Measurements from ENCODE around the gene EFEMP2.
A peak's percentile ranks its signal among the peaks of the same experiment; 100 is the strongest.

EFEMP2 gene

GRCh38 chr11:65880027-65880426 is 7.4 kb upstream of the EFEMP2 start:
- H3K9me3 ChIP-seq (ENCODE audit: control insufficient read depth, insufficient read depth, low read length) = no peaks in the 10 kb centered on the region
- H3K9me2 ChIP-seq (replicated peaks; ENCODE audit: control insufficient read depth, low read length) = no peaks in the 10 kb centered on the region
- H3K79me2 ChIP-seq (ENCODE audit: control insufficient read depth, low read length) = no peaks in the 10 kb centered on the region
- H3K4me3 ChIP-seq (ENCODE audit: low read length) = no peak overlapping the region
- no peaks in the 10 kb centered on the region for H4K20me1 ChIP-seq (ENCODE audit: control insufficient read depth, insufficient read depth, low read depth, low read length)
- H3K27ac ChIP-seq (ENCODE audit: low read depth, low read length) = no peak overlapping the region
- H3K4me1 ChIP-seq (ENCODE audit: control insufficient read depth, low read length) = peaks cover 8% of the 10 kb centered on the region
- TF ChIP-seq EZH2phosphoT487 (IDR thresholded peaks at IDR 0.05; ENCODE audit: borderline replicate concordance, low read length) = no peak
- no peak for TF ChIP-seq CTCF (IDR thresholded peaks at IDR 0.05; ENCODE audit: low read depth, low read length, poor library complexity, severe bottlenecking)
- H3K4me2 ChIP-seq (ENCODE audit: low read length) = no peak overlapping the region
- no peaks in the 10 kb centered on the region for H3K27me3 ChIP-seq (ENCODE audit: control insufficient read depth, low read length)
- H3K36me3 ChIP-seq (ENCODE audit: control insufficient read depth, low read length) = peaks cover 27% of the 10 kb centered on the region
- H3F3A ChIP-seq (ENCODE audit: control insufficient read depth, insufficient read depth) = no peaks in the 10 kb centered on the region; the same call in 1 of the 2 replicates

- H3K27me3 ChIP-seq (ENCODE audit: control insufficient read depth, low read length) = no peaks in the 10 kb centered on the region
- H3K4me3 ChIP-seq (ENCODE audit: low read length) = no peak within 1 kb of the TSS
- TF ChIP-seq EZH2phosphoT487 (IDR thresholded peaks at IDR 0.05; ENCODE audit: borderline replicate concordance, low read length) = no peak
- no peak for TF ChIP-seq CTCF (IDR thresholded peaks at IDR 0.05; ENCODE audit: low read depth, low read length, poor library complexity, severe bottlenecking)
- no peaks in the 10 kb centered on the region for H3K79me2 ChIP-seq (ENCODE audit: control insufficient read depth, low read length)
- H3F3A ChIP-seq (ENCODE audit: control insufficient read depth, insufficient read depth) = no peaks in the 10 kb centered on the region; the same call in 1 of the 2 replicates
- no peak within 1 kb of the TSS for H3K4me2 ChIP-seq (ENCODE audit: low read length)
- H3K9me2 ChIP-seq (replicated peaks; ENCODE audit: control insufficient read depth, low read length) = no peaks in the 10 kb centered on the region
- H4K20me1 ChIP-seq (ENCODE audit: control insufficient read depth, insufficient read depth, low read depth, low read length) = no peaks in the 10 kb centered on the region
- H3K9me3 ChIP-seq (ENCODE audit: control insufficient read depth, insufficient read depth, low read length) = no peaks in the 10 kb centered on the region
- H3K27ac ChIP-seq (ENCODE audit: low read depth, low read length) = no peak within 1 kb of the TSS
- H3K36me3 ChIP-seq (ENCODE audit: control insufficient read depth, low read length) = peaks cover 24% of the 10 kb centered on the region
- H3K4me1 ChIP-seq (ENCODE audit: control insufficient read depth, low read length) = peaks cover 4% of the 10 kb centered on the region
Measured at GRCh38 chr11:65879617-65880016, 7.0 kb upstream of the EFEMP2 start, which contains the start of gene CTSW. TSS of gene CTSW (plus strand) at chr11:65879837. CDS start at chr11:65879855, 18 bp downstream.

- TF ChIP-seq EZH2phosphoT487 (IDR thresholded peaks at IDR 0.05; ENCODE audit: borderline replicate concordance, low read length) = no peak
- no peak for TF ChIP-seq CTCF (IDR thresholded peaks at IDR 0.05; ENCODE audit: low read depth, low read length, poor library complexity, severe bottlenecking)
- H3F3A ChIP-seq (ENCODE audit: control insufficient read depth, insufficient read depth) = 0 out of 2 replicates have a peak, but pooled peaks cover 6% of the 10 kb centered on the region
- peaks cover 20% of the 10 kb centered on the region for H3K27me3 ChIP-seq (ENCODE audit: control insufficient read depth, low read length)
- peaks cover 29% of the 10 kb centered on the region for H3K4me1 ChIP-seq (ENCODE audit: control insufficient read depth, low read length)
- peak overlapping the region; percentile 72 for H3K4me3 ChIP-seq (ENCODE audit: low read length)
- no peaks in the 10 kb centered on the region for H3K79me2 ChIP-seq (ENCODE audit: control insufficient read depth, low read length)
- peak overlapping the region; percentile 86 for H3K4me2 ChIP-seq (ENCODE audit: low read length)
- no peaks in the 10 kb centered on the region for H3K9me3 ChIP-seq (ENCODE audit: control insufficient read depth, insufficient read depth, low read length)
- H3K9me2 ChIP-seq (replicated peaks; ENCODE audit: control insufficient read depth, low read length) = no peaks in the 10 kb centered on the region
- H4K20me1 ChIP-seq (ENCODE audit: control insufficient read depth, insufficient read depth, low read depth, low read length) = no peaks in the 10 kb centered on the region
- no peak overlapping the region for H3K27ac ChIP-seq (ENCODE audit: low read depth, low read length)
- H3K36me3 ChIP-seq (ENCODE audit: control insufficient read depth, low read length) = no peaks in the 10 kb centered on the region
Measured at GRCh38 chr11:65873318-65874156, 937 bp upstream of the EFEMP2 start.

Data from DOHH2 (cell line).